ENCODE measurements around the gene HOXC12.

Gene HOXC12

GRCh38 chr12:53985692-53985993 is 30.9 kb downstream of the HOXC12 start:
- TF ChIP-seq CTCF (conservative IDR thresholded peaks at IDR 0.05): no peak
- H3K27ac ChIP-seq: no peak overlapping the region

- TF ChIP-seq CTCF (conservative IDR thresholded peaks at IDR 0.05): no peak
- H3K27ac ChIP-seq: no peak overlapping the region
Observed at GRCh38 chr12:53985994-53986685, 31.4 kb downstream of the HOXC12 start.

GRCh38 chr12:53986686-53987483 is 32.2 kb downstream of the HOXC12 start:
- H3K27ac ChIP-seq: no peak overlapping the region
- no peak for TF ChIP-seq CTCF (conservative IDR thresholded peaks at IDR 0.05)

GRCh38 chr12:53987787-53988230 is 33.1 kb downstream of the HOXC12 start:
- no peak overlapping the region for H3K27ac ChIP-seq

GRCh38 chr12:53988541-53989226 is 34.0 kb downstream of the HOXC12 start:
- H3K27ac ChIP-seq: peak overlapping the region; percentile 16; the same call in 1 of the 2 replicates
- TF ChIP-seq CTCF (conservative IDR thresholded peaks at IDR 0.05): no peak

More at GRCh38 chr12:53987787-53988230, 33.1 kb downstream of the HOXC12 start:
- no peak for TF ChIP-seq CTCF (conservative IDR thresholded peaks at IDR 0.05)

GRCh38 chr12:53989227-53990113 is 34.8 kb downstream of the HOXC12 start:
- TF ChIP-seq CTCF (conservative IDR thresholded peaks at IDR 0.05): peak; percentile 89
- H3K27ac ChIP-seq: peak overlapping the region; percentile 16; the same call in 1 of the 2 replicates
